Thyroid gland (tissue), 4 donors: ENCODE measurements around the gene SGF29. TPM values are rescaled to one million over a fixed set of nuclear protein-coding genes. Genes with fewer than 3 reads are reported as not detected.
A peak's percentile ranks its signal among the peaks of the same experiment; 100 is the strongest.

Experiments
- DNase-seq, 2 donors: peaks; one replicate each; pipeline ENCODE4 v3.0.0-alpha.2; 2019
- H3K27ac ChIP-seq, 3 donors: fragments of 200-600 bp; sonication (generic); 1 replicate in 2 of 3; 2 replicates in 1 of 3; pipeline ENCODE4 v1.5.1; 2016 to 2019; ENCODE audit warnings: mild to moderate bottlenecking in 1 of 3, moderate library complexity in 1 of 3
- H3K27me3 ChIP-seq: fragments of 200-600 bp; sonication (generic); one replicate; pipeline ENCODE4 v1.5.1; 2019
- H3K36me3 ChIP-seq, 2 donors: fragments of 200-600 bp; sonication (generic); one replicate each; pipeline ENCODE4 v1.5.1; 2016 to 2019
- H3K4me1 ChIP-seq, 2 donors: fragments of 200-600 bp; sonication (generic); one replicate each; pipeline ENCODE4 v1.5.1; 2017 to 2019
- H3K4me3 ChIP-seq, 3 donors: fragments of 200-600 bp; sonication (generic); replicated peaks in 1 of 3; 1 replicate in 2 of 3; 2 replicates in 1 of 3; pipeline ENCODE4 v1.5.1; 2016; ENCODE audit warnings: mild to moderate bottlenecking in 1 of 3
- H3K9me3 ChIP-seq: fragments of 200-600 bp; sonication (generic); one replicate; pipeline ENCODE4 v1.5.1; 2017
- POLR2A ChIP-seq, 2 donors: fragments of 450-650 bp; IDR thresholded peaks; one replicate each; pipeline ENCODE4 v1.6.1; 2017; ENCODE audit warnings: antibody characterized with exemption in 2 of 2, mild to moderate bottlenecking in 2 of 2, moderate library complexity in 1 of 2
- WGBS, 2 donors: methylation state at CpG; one replicate each; pipeline ENCODE4 v1.1.5; 2017; 5-methylcytosine and 5-hydroxymethylcytosine counted together
- intact Hi-C: fragments of 100-400 bp; cut with DNase I; formaldehyde crosslinking; loops from one replicate; pipeline ENCODE4 v1.15.1; 2023
- total RNA-seq, 4 donors: library from RNA; depleted of rRNA; stranded (reverse); fragments of >200 nt; gene quantifications; one replicate each; pipeline ENCODE4 v1.2.3, GENCODE V29; 2016
- TF ChIP-seq, protein P1 (sequence below), 6 experiments: fragments of 200-600 bp in 3 of 6; fragments of 450-650 bp in 3 of 6; sonication (generic) in 3 of 6; IDR thresholded peaks; one replicate each; pipeline ENCODE4 v1.5.1; 2016 to 2019; ENCODE audit warnings: antibody characterized with exemption in 6 of 6, mild to moderate bottlenecking in 2 of 6, inconsistent platforms in 1 of 6, moderate library complexity in 1 of 6

Gene SGF29
- total RNA-seq = 10 to 100 TPM; 31.8 to 41.9 (median 36.9) TPM

DNA sequence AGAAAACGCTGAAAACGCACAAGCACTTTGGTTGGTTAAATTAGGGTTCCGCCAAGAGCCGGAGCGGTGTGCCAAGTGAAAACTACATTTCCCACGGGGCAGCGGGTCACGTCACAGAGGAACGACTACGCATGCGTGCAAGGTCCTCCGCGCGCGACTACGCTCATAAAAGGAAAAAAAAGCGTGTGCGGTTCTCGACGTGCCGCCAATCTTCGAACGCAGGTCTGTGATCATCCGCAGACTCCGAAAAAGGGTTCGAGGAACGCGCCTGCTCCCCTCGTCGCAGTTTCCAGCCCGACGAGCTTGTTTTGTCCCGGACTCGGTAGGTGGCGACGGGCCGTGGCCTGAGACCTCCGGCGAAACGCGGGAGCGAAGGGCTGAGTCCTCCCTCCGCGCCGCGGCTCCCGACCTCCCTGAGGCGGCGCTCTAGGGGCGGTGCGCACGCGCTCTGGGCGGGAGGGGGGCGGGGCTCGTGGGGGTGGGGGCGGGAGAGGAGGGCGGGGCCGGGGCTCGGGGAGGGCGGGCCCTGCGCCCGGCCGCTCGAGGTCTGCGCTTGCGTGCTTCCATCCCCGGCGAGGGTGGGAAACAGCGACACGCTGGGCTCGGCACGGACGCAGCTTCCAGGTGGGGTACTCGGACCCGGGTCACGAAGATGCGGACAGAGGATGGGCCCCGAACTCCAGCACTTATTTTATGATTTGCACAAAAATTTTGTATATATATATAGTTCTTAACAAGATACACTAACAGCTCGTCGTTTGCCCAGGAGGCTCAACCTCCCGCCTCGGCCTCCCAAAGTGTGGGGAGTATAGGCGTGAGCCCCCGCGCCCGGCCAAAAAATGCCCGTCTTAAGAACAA lies at the start of gene SGF29:
SGF29 (plus strand) TSS at position 145 of the 858 bp plus-strand sequence. CDS start 27,150 bp downstream, outside the sequence.
- peak within 1 kb of the TSS; percentile 96 to 97 (median 97) for H3K27ac ChIP-seq
- peaks cover 13 to 14% of the 10 kb centered on the region in 2 donors for H3K4me1 ChIP-seq
- peak; percentile 93 to 94 for DNase-seq
- intact Hi-C loops = no loop called here
- H3K9me3 ChIP-seq = no peaks in the 10 kb centered on the region
- H3K27me3 ChIP-seq = no peaks in the 10 kb centered on the region
- peak within 1 kb of the TSS; percentile 41 to 45 (median 45) for H3K4me3 ChIP-seq
- peaks cover 0 to 4% of the 10 kb centered on the region in 2 donors for H3K36me3 ChIP-seq
- WGBS, 2 donors = 2 to 3% methylated on average over 52 to 65 of the region's 88 CpGs
- TF ChIP-seq, protein P1, sequence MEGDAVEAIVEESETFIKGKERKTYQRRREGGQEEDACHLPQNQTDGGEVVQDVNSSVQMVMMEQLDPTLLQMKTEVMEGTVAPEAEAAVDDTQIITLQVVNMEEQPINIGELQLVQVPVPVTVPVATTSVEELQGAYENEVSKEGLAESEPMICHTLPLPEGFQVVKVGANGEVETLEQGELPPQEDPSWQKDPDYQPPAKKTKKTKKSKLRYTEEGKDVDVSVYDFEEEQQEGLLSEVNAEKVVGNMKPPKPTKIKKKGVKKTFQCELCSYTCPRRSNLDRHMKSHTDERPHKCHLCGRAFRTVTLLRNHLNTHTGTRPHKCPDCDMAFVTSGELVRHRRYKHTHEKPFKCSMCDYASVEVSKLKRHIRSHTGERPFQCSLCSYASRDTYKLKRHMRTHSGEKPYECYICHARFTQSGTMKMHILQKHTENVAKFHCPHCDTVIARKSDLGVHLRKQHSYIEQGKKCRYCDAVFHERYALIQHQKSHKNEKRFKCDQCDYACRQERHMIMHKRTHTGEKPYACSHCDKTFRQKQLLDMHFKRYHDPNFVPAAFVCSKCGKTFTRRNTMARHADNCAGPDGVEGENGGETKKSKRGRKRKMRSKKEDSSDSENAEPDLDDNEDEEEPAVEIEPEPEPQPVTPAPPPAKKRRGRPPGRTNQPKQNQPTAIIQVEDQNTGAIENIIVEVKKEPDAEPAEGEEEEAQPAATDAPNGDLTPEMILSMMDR (IDR thresholded peaks at IDR 0.05) = peak in 2 of 6 experiments; percentile 36 to 39
- TF ChIP-seq POLR2A (IDR thresholded peaks at IDR 0.05) = peak; percentile 93 to 96

DNA sequence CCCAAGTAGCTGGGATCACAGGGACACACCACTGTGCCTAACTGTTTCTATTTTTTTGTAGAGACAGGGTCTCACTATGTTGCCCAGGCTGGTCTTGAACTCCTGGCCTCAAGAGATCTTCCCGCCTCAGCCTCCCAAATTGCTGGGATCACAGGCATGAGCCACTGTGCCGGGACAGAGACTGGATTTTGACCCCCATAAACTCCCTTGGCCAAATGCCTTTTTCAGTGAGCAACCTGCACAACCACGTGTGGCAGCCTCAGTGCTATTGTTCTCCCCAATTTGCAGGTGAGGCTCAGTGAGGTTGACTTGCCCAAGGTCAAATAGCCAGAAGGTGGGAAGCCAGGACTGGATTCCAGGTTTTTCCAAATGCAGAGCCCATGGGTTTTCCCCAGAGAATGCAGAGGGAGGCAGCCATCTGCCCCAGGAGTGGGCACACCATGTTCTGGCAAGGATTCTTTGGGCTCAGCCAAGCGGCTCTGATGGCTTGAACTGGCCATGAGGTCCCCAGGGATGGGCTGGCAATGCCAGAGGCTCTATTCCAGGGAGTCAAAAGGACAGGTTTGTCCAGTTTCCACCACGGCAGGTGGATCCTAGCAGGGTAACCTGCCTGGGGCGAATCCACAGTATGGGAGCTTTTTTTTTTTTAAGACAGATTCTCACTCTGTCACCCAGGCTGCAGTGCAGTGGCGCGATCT lies 48.9 kb upstream of the SGF29 start:
- intact Hi-C loops = no loop called here
- H3K9me3 ChIP-seq = no peaks in the 10 kb centered on the region
- H3K27ac ChIP-seq = peak overlapping the region; percentile 78 to 91 (median 80)
- no peak overlapping the region for H3K4me3 ChIP-seq
- H3K36me3 ChIP-seq = no peaks in the 10 kb centered on the region
- peak; percentile 97 to 98 for DNase-seq
- H3K4me1 ChIP-seq = peaks cover 22 to 44% of the 10 kb centered on the region in 2 donors
- H3K27me3 ChIP-seq = no peaks in the 10 kb centered on the region
- TF ChIP-seq, protein P1 (IDR thresholded peaks at IDR 0.05) = no peak
- TF ChIP-seq POLR2A (IDR thresholded peaks at IDR 0.05) = peak in 1 of 2 donors; percentile 28
- 40 to 62% methylated on average over 6 to 8 of the region's 8 CpGs for WGBS, 2 donors

DNA sequence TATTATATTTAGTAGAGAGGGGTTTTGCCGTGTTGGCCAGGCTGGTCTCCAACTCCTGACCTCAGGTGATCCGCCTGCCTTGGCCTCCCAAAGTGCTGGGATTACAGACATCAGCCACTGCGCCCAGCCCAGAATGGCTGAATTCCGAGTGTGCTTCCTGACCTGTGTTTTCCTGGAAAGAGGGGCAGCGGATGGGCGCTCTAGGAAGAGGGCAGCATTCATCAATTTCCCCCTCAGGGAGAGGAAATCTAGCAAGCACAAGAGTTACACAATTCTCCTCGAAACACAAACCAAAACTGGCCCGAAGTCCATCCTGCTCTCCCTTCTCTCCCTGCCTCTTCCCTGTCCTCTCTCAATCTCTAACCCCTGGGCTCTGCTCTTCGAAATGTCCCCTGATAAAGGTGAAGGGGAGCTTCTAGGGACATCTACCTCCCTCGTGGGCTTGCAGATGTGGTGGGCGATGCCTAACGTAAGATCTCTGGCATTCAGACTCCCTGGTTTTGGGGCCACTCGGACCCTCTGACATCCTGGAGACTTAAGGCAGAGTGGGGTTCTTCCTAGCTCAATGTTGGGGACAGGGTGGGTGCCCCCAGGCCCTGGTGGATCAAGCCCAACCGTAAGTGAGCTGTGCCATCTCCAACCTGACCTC lies 48.1 kb upstream of the SGF29 start:
- Histone ChIP-seq H3K9me3 (no peaks in the 10 kb centered on the region), H3K27me3 (no peaks in the 10 kb centered on the region), H3K36me3 (no peaks in the 10 kb centered on the region), H3K4me1 (peaks cover 22 to 44% of the 10 kb centered on the region in 2 donors), H3K4me3 (no peak overlapping the region), H3K27ac (peak overlapping the region; percentile 78 to 91 (median 80))
- TF ChIP-seq, protein P1 (IDR thresholded peaks at IDR 0.05) = no peak
- TF ChIP-seq POLR2A (IDR thresholded peaks at IDR 0.05) = no peak
- peak; percentile 56 to 60 for DNase-seq
- 67 to 69% methylated on average over 14 of the region's 14 CpGs for WGBS, 2 donors
- intact Hi-C loops = no loop called here

DNA sequence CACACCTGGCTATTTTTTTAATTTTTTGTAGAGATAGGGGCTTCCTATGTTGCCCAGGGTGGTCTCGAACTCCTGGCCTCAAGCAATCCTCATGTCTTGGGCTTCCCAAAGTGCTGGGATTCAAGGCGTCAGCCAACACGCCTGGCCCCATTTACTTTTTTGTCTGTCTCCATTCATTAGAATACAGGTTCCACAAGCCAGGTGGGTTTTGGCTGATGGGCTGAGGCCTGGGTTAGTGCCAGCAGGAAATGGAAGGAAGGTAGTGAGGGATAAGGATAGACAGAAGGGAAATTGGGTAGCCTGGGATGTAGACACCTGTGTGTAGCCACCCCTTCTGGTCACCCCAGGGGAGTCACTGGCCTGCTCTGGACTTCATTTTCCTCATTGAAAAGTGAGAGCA lies 42.7 kb upstream of the SGF29 start:
- H3K36me3 ChIP-seq = no peaks in the 10 kb centered on the region
- TF ChIP-seq POLR2A (IDR thresholded peaks at IDR 0.05) = no peak
- TF ChIP-seq, protein P1 (IDR thresholded peaks at IDR 0.05) = no peak
- 97% methylated on average over 3 of the region's 3 CpGs for WGBS, 2 donors
- no peaks in the 10 kb centered on the region for H3K9me3 ChIP-seq
- H3K4me1 ChIP-seq = peaks cover 5 to 20% of the 10 kb centered on the region in 2 donors
- intact Hi-C loops = no loop called here
- H3K27ac ChIP-seq = no peak overlapping the region
- no peaks in the 10 kb centered on the region for H3K27me3 ChIP-seq
- H3K4me3 ChIP-seq = no peak overlapping the region
- no peak for DNase-seq
